ENCODE measurements around the gene SLC38A6.

Gene SLC38A6

GRCh38 chr14:60951776-60952435 lies 29.1 kb upstream of the SLC38A6 start:
- no peak for TF ChIP-seq CSDC2 (CRISPR knock-in tag; IDR thresholded peaks at IDR 0.05)
- no peak for ATAC-seq

GRCh38 chr14:60956202-60956601 lies 24.8 kb upstream of the SLC38A6 start:
- TF ChIP-seq RARB (CRISPR knock-in tag; IDR thresholded peaks at IDR 0.05) (no peak), POU6F1 (CRISPR knock-in tag; IDR thresholded peaks at IDR 0.05; ENCODE audit: borderline replicate concordance, low read depth) (no peak), ARNTL (CRISPR knock-in tag; IDR thresholded peaks at IDR 0.05; ENCODE audit: borderline replicate concordance, low read depth) (no peak), CREB5 (CRISPR knock-in tag; IDR thresholded peaks at IDR 0.05; ENCODE audit: low read depth) (no peak), SNAI2 (CRISPR knock-in tag; IDR thresholded peaks at IDR 0.05) (no peak), CSDC2 (CRISPR knock-in tag; IDR thresholded peaks at IDR 0.05) (no peak)

GRCh38 chr14:60956632-60957031 lies 24.4 kb upstream of the SLC38A6 start:
- ATAC-seq: no peak
- TF ChIP-seq BACH2 (CRISPR knock-in tag; IDR thresholded peaks at IDR 0.05; ENCODE audit: borderline replicate concordance): no peak
- no peak for TF ChIP-seq ARNTL (CRISPR knock-in tag; IDR thresholded peaks at IDR 0.05; ENCODE audit: borderline replicate concordance, low read depth)
- TF ChIP-seq CSDC2 (CRISPR knock-in tag; IDR thresholded peaks at IDR 0.05): no peak
- TF ChIP-seq ISL1 (CRISPR knock-in tag; IDR thresholded peaks at IDR 0.05): no peak
- no peak for TF ChIP-seq SNAI2 (CRISPR knock-in tag; IDR thresholded peaks at IDR 0.05)
- TF ChIP-seq ESRRG (CRISPR knock-in tag; IDR thresholded peaks at IDR 0.05): no peak
- no peak for TF ChIP-seq OSR1 (CRISPR knock-in tag; IDR thresholded peaks at IDR 0.05)
- TF ChIP-seq CREB5 (CRISPR knock-in tag; IDR thresholded peaks at IDR 0.05; ENCODE audit: low read depth): no peak

More at GRCh38 chr14:60956202-60956601, 24.8 kb upstream of the SLC38A6 start:
- no peak for ATAC-seq

GRCh38 chr14:60958146-60958545 lies 22.9 kb upstream of the SLC38A6 start:
- ATAC-seq: no peak
- TF ChIP-seq GLIS3 (CRISPR knock-in tag; IDR thresholded peaks at IDR 0.05) (no peak), ESRRG (CRISPR knock-in tag; IDR thresholded peaks at IDR 0.05) (no peak), ZC3H10 (CRISPR knock-in tag; IDR thresholded peaks at IDR 0.05) (no peak), TOX (CRISPR knock-in tag; IDR thresholded peaks at IDR 0.05; ENCODE audit: borderline replicate concordance) (no peak), ZFP3 (CRISPR knock-in tag; IDR thresholded peaks at IDR 0.05) (no peak), ZNF70 (CRISPR knock-in tag; IDR thresholded peaks at IDR 0.05) (no peak), BACH2 (CRISPR knock-in tag; IDR thresholded peaks at IDR 0.05; ENCODE audit: borderline replicate concordance) (no peak), RARB (CRISPR knock-in tag; IDR thresholded peaks at IDR 0.05) (no peak), PATZ1 (CRISPR knock-in tag; IDR thresholded peaks at IDR 0.05; ENCODE audit: borderline replicate concordance) (no peak)

GRCh38 chr14:60963761-60964160 lies 17.3 kb upstream of the SLC38A6 start:
- TF ChIP-seq PPARA (CRISPR knock-in tag; IDR thresholded peaks at IDR 0.05; ENCODE audit: borderline replicate concordance): no peak
- TF ChIP-seq ZC3H10 (CRISPR knock-in tag; IDR thresholded peaks at IDR 0.05): no peak
- TF ChIP-seq BACH2 (CRISPR knock-in tag; IDR thresholded peaks at IDR 0.05; ENCODE audit: borderline replicate concordance): no peak
- TF ChIP-seq PATZ1 (CRISPR knock-in tag; IDR thresholded peaks at IDR 0.05; ENCODE audit: borderline replicate concordance): no peak
- no peak for TF ChIP-seq CSDC2 (CRISPR knock-in tag; IDR thresholded peaks at IDR 0.05)
- TF ChIP-seq ARNTL (CRISPR knock-in tag; IDR thresholded peaks at IDR 0.05; ENCODE audit: borderline replicate concordance, low read depth): no peak
- no peak for TF ChIP-seq CSRNP3 (CRISPR knock-in tag; IDR thresholded peaks at IDR 0.05)
- TF ChIP-seq ZNF565 (CRISPR knock-in tag; conservative IDR thresholded peaks at IDR 0.05; ENCODE audit: low read depth): no peak

More at GRCh38 chr14:60963761-60964160, 17.3 kb upstream of the SLC38A6 start:
- no peak for ATAC-seq

Measured in SK-N-SH treated with all-trans-retinoic acid at 6 μM for 48 hours (cell line).